ENCODE results near the gene ANKS3. TPM values are rescaled to one million over a fixed set of nuclear protein-coding genes. Genes with fewer than 3 reads are reported as not detected.

The ANKS3 gene
- total RNA-seq, 1 donor from 2014 or later, result 9.9 TPM

Small RNAs within 50 kb of the gene (microRNA-seq; reads per million reads assigned to microRNA genes)
- not detected for gene MIR6769A

Other genes starting within 250 kb of the ANKS3 start
- 42.1 TPM for gene CDIP1, start 195.5 kb downstream of the ANKS3 start, total RNA-seq
- 0.11 TPM for gene C16orf96, start 177.9 kb downstream of the ANKS3 start, total RNA-seq
- gene UBALD1, start 119.4 kb downstream of the ANKS3 start, total RNA-seq, result 25.1 TPM
- gene MGRN1, start 109.4 kb downstream of the ANKS3 start, total RNA-seq, result 45.3 TPM
- gene NUDT16L1, start 40.7 kb downstream of the ANKS3 start, total RNA-seq, result 43.7 TPM
- gene DNAAF8, start 266 bp upstream of the ANKS3 start, total RNA-seq, result 0.65 TPM
- gene ZNF500, start 32.9 kb upstream of the ANKS3 start, total RNA-seq, result 7.2 TPM
- not detected for gene SEPTIN12, start 54.1 kb upstream of the ANKS3 start, total RNA-seq
- gene SMIM22, start 61.1 kb upstream of the ANKS3 start, total RNA-seq, result not detected
- 69.9 TPM for gene ROGDI, start 68.4 kb upstream of the ANKS3 start, total RNA-seq
- gene GLYR1, start 113.0 kb upstream of the ANKS3 start, total RNA-seq, result 64.9 TPM
- 23.6 TPM for gene UBN1, start 113.2 kb upstream of the ANKS3 start, total RNA-seq
- gene PPL, start 202.9 kb upstream of the ANKS3 start, total RNA-seq, result 5.6 TPM
- 0.70 TPM for gene SEC14L5, start 224.1 kb upstream of the ANKS3 start, total RNA-seq

All from cardiac septum (tissue), 1 donor.